ENCODE data around the gene SEC23B. TPM values are rescaled to one million over a fixed set of nuclear protein-coding genes. Genes with fewer than 3 reads are reported as not detected.

The SEC23B gene
- polyA plus RNA-seq, 1 of the 3 experiments (the other 2 are of a cell fraction) = 55.2 TPM

- no peak for TF ChIP-seq IRF3 (IDR thresholded peaks at IDR 0.05; ENCODE audit: low read depth, low read length)
- TF ChIP-seq SMC3 (IDR thresholded peaks at IDR 0.05; ENCODE audit: low read depth, low read length) = no peak
Measured at GRCh38 chr20:18507218-18508191, at the start of gene SEC23B (continued).

GRCh38 chr20:18465536-18466200 is 42.1 kb upstream of the SEC23B start:
- H3K9me2 ChIP-seq = no peaks in the 10 kb centered on the region
- 43% methylated on average over 6 of the region's 6 CpGs for WGBS (ENCODE audit: low lambda C conversion rate)
- H3K27ac ChIP-seq (ENCODE audit: low read depth in 2 of 2, low read length in 1 of 2) = peak overlapping the region; percentile 96; a peak in 2 of 4 replicates
- H3K27me3 ChIP-seq (ENCODE audit: insufficient read depth) = no peaks in the 10 kb centered on the region
- no peaks in the 10 kb centered on the region for H4K20me1 ChIP-seq (ENCODE audit: insufficient read depth)
- peak overlapping the region; percentile 94 for H3K4me3 ChIP-seq (ENCODE audit: low read depth in 2 of 2, low read length in 1 of 2)
- POLR2A ChIA-PET = interaction anchor here (1.4 to 1.8 kb wide), 3 partner anchors 56 to 1587 kb away, joined by 3 to 9 read pairs (median 3); partner anchors contain the start of genes CFAP61, CRNKL1 and ZNF133
- CTCF ChIA-PET = interaction anchor here (0.6 to 1.0 kb wide), 2 partner anchors 50 to 1665 kb away, joined by 3 to 4 read pairs; no protein-coding TSS in a partner anchor
- H3K36me3 ChIP-seq (replicated peaks in 1 of 2; ENCODE audit: control insufficient read depth in 1 of 2, insufficient read depth in 2 of 2, low read length in 1 of 2) = peaks cover 7 to 9% of the 10 kb centered on the region in 2 experiments
- peaks cover 0 to 7% of the 10 kb centered on the region in 2 experiments; a peak in 2 of 4 replicates for H3K4me1 ChIP-seq (ENCODE audit: control insufficient read depth in 1 of 2, insufficient read depth in 2 of 2, low read depth in 1 of 2, low read length in 1 of 2)
- TF ChIP-seq TEAD4 (IDR thresholded peaks at IDR 0.05; ENCODE audit: borderline replicate concordance, insufficient read depth) (no peak), SMC3 (IDR thresholded peaks at IDR 0.05; ENCODE audit: low read depth, low read length) (no peak), MEF2A (IDR thresholded peaks at IDR 0.05; ENCODE audit: borderline replicate concordance, low read depth) (no peak), EZH2phosphoT487 (IDR thresholded peaks at IDR 0.05; ENCODE audit: borderline replicate concordance, low read depth) (no peak), FOSL2 (IDR thresholded peaks at IDR 0.05; ENCODE audit: borderline replicate concordance, low read depth) (no peak), NFIC (IDR thresholded peaks at IDR 0.05; ENCODE audit: borderline replicate concordance) (no peak), RCOR1 (IDR thresholded peaks at IDR 0.05; ENCODE audit: low read length) (no peak), YY1 (IDR thresholded peaks at IDR 0.05; ENCODE audit: low read depth) (no peak), FOXJ3 (CRISPR knock-in tag; IDR thresholded peaks at IDR 0.05) (no peak), MXI1 (IDR thresholded peaks at IDR 0.05; ENCODE audit: low read depth, low read length) (no peak), ZBTB33 (IDR thresholded peaks at IDR 0.05; ENCODE audit: borderline replicate concordance, low read depth) (no peak), FOXM1 (IDR thresholded peaks at IDR 0.05; ENCODE audit: low read depth) (no peak)
- peak overlapping the region; percentile 85; the same call in 1 of the 2 replicates for H2AFZ ChIP-seq (ENCODE audit: low read depth)
- H3K4me2 ChIP-seq = peak overlapping the region; percentile 84
- peaks cover 34% of the 10 kb centered on the region for H3K79me2 ChIP-seq (ENCODE audit: insufficient read depth)
- H3F3A ChIP-seq (replicated peaks; ENCODE audit: insufficient read depth) = no peaks in the 10 kb centered on the region
- DNase-seq = no peak
- H3K9me3 ChIP-seq = no peaks in the 10 kb centered on the region
- peak overlapping the region; percentile 90; the same call in 1 of the 2 replicates for H3K9ac ChIP-seq

Data from SK-N-SH (cell line).